GM12874 (cell line): Measurements from ENCODE around the gene RGS12.

Source experiments
- CTCF ChIP-seq: IDR thresholded peaks from 2 replicates; pipeline ENCODE4 v1.5.1; 2011; ENCODE audit warnings: low read depth, mild to moderate bottlenecking, control low read depth, low read length, moderate library complexity; ENCODE audit not compliant: insufficient read depth

The RGS12 gene

GRCh38 chr4:3256230-3257102 is 36.4 kb upstream of the RGS12 start:
- TF ChIP-seq CTCF = no peak

GRCh38 chr4:3257103-3257555 is 35.7 kb upstream of the RGS12 start:
- no peak for TF ChIP-seq CTCF

- TF ChIP-seq CTCF = no peak
Measured at GRCh38 chr4:3257556-3258482, 35.0 kb upstream of the RGS12 start.

GRCh38 chr4:3261411-3262207 is 31.2 kb upstream of the RGS12 start:
- TF ChIP-seq CTCF = no peak

- TF ChIP-seq CTCF = no peak
Measured at GRCh38 chr4:3262208-3263052, 30.4 kb upstream of the RGS12 start.

GRCh38 chr4:3263053-3263875 is 29.6 kb upstream of the RGS12 start:
- no peak for TF ChIP-seq CTCF
